ENCODE data around the gene ADAM15. TPM values are rescaled to one million over a fixed set of nuclear protein-coding genes. Genes with fewer than 3 reads are reported as not detected.

Gene ADAM15
- total RNA-seq = 176 TPM
- long read RNA-seq, transcript ADAM15-201 (21 exons, 2,799 nt) = minor isoform, 110 of 389 reads
- long read RNA-seq, transcript ADAM15-205 (20 exons, 2,732 nt) = major isoform, 124 of 389 reads
- long read RNA-seq, transcript ADAM15-213 (2 exons, 525 nt) = minor isoform, 5 of 389 reads
- long read RNA-seq, transcript ADAM15-202 (22 exons, 2,877 nt) = minor isoform, 5 of 389 reads
- long read RNA-seq, partial matches to known transcripts = 87 of 389 reads
- long read RNA-seq, other reads (novel, unspliced or antisense) = 46 of 389 reads

- peak; percentile 97 for DNase-seq (ENCODE audit: low spot score)
Measured at GRCh38 chr1:155050560-155051341, at the start of gene ADAM15. TSS of gene ADAM15 (plus strand) at chr1:155051316. CDS start at chr1:155051387, 71 bp downstream.

- no peak for DNase-seq (ENCODE audit: low spot score)
Measured at GRCh38 chr1:155001425-155001674, 49.8 kb upstream of the ADAM15 start.

- DNase-seq (ENCODE audit: low spot score) = peak; percentile 99
Measured at GRCh38 chr1:155001675-155002463, 49.2 kb upstream of the ADAM15 start.

- no peak for DNase-seq (ENCODE audit: low spot score)
Measured at GRCh38 chr1:155002464-155003226, 48.5 kb upstream of the ADAM15 start, which contains the start of gene ZBTB7B. TSS of gene ZBTB7B (plus strand) at chr1:155002802. CDS start at chr1:155014661, 11,859 bp downstream.

- no peak for DNase-seq (ENCODE audit: low spot score)
Measured at GRCh38 chr1:155003227-155003765, 47.8 kb upstream of the ADAM15 start.

- no peak for DNase-seq (ENCODE audit: low spot score)
Measured at GRCh38 chr1:155003766-155004351, 47.3 kb upstream of the ADAM15 start.

- no peak for DNase-seq (ENCODE audit: low spot score)
Measured at GRCh38 chr1:155004352-155005075, 46.6 kb upstream of the ADAM15 start.

GRCh38 chr1:155005076-155006011 lies 45.8 kb upstream of the ADAM15 start:
- DNase-seq (ENCODE audit: low spot score) = no peak

- DNase-seq (ENCODE audit: low spot score) = no peak
Measured at GRCh38 chr1:155006601-155007101, 44.5 kb upstream of the ADAM15 start.

GRCh38 chr1:155007251-155007828 lies 43.8 kb upstream of the ADAM15 start:
- no peak for DNase-seq (ENCODE audit: low spot score)

GRCh38 chr1:155008015-155008941 lies 42.8 kb upstream of the ADAM15 start:
- no peak for DNase-seq (ENCODE audit: low spot score)

- no peak for DNase-seq (ENCODE audit: low spot score)
Measured at GRCh38 chr1:155009221-155009711, 41.9 kb upstream of the ADAM15 start.

- DNase-seq (ENCODE audit: low spot score) = no peak
Measured at GRCh38 chr1:155009742-155010141, 41.4 kb upstream of the ADAM15 start.

- no peak for DNase-seq (ENCODE audit: low spot score)
Measured at GRCh38 chr1:155010211-155010918, 40.8 kb upstream of the ADAM15 start.

- no peak for DNase-seq (ENCODE audit: low spot score)
Measured at GRCh38 chr1:155011004-155011416, 40.1 kb upstream of the ADAM15 start.

- DNase-seq (ENCODE audit: low spot score) = no peak
Measured at GRCh38 chr1:155011437-155012025, 39.6 kb upstream of the ADAM15 start.

All from mesenteric fat pad (tissue), 1 donor.